HG02938 (cell line): ENCODE data around the gene YEATS2.
"Not testable (repeated sequence)": the region's sequence is repeated elsewhere in the genome, so short reads cannot be mapped to it uniquely, and the experiment has no call there.

Experiments used
- ATAC-seq: cut with Tn5 transposase; IDR thresholded peaks from one replicate; pipeline ENCODE4 v1.9.1; 2021; ENCODE audit warnings: mild to moderate bottlenecking, moderate library complexity; ENCODE audit not compliant: unreplicated experiment

YEATS2 gene

GRCh38 chr3:183711516-183711915, 13.9 kb downstream of the YEATS2 start:
- no peak for ATAC-seq

- ATAC-seq = no peak
These were observed 17.0 kb downstream of the YEATS2 start for GRCh38 chr3:183714622-183715021.

GRCh38 chr3:183718012-183718411, 20.4 kb downstream of the YEATS2 start:
- no peak for ATAC-seq

- ATAC-seq = no peak
These were observed 27.8 kb downstream of the YEATS2 start for GRCh38 chr3:183725387-183725786.

- ATAC-seq = no peak
These were observed 30.6 kb downstream of the YEATS2 start for GRCh38 chr3:183728204-183728603.

- ATAC-seq = no peak
These were observed 32.8 kb downstream of the YEATS2 start for GRCh38 chr3:183730361-183730760.

- no peak for ATAC-seq
These were observed 34.0 kb downstream of the YEATS2 start for GRCh38 chr3:183731611-183732010.

GRCh38 chr3:183733553-183733952, 36.0 kb downstream of the YEATS2 start:
- ATAC-seq = no peak

- no peak for ATAC-seq
These were observed 37.3 kb downstream of the YEATS2 start for GRCh38 chr3:183734750-183735494.

- no peak for ATAC-seq
These were observed 39.5 kb downstream of the YEATS2 start for GRCh38 chr3:183737116-183737515.

- ATAC-seq = not testable (repeated sequence)
These were observed 42.6 kb downstream of the YEATS2 start for GRCh38 chr3:183740154-183740553.

GRCh38 chr3:183743231-183743630, 45.6 kb downstream of the YEATS2 start:
- no peak for ATAC-seq

- no peak for ATAC-seq
These were observed 47.9 kb downstream of the YEATS2 start for GRCh38 chr3:183745300-183746098.

GRCh38 chr3:183754052-183754451, 56.5 kb downstream of the YEATS2 start:
- no peak for ATAC-seq

- no peak for ATAC-seq
These were observed 64.7 kb downstream of the YEATS2 start for GRCh38 chr3:183762304-183762703.

- ATAC-seq = no peak
These were observed 67.5 kb downstream of the YEATS2 start for GRCh38 chr3:183764847-183765731.

GRCh38 chr3:183766107-183766506, 68.5 kb downstream of the YEATS2 start:
- no peak for ATAC-seq

GRCh38 chr3:183766745-183767606, 69.4 kb downstream of the YEATS2 start:
- ATAC-seq = peak; percentile 73

GRCh38 chr3:183768114-183768513, 70.5 kb downstream of the YEATS2 start:
- no peak for ATAC-seq

GRCh38 chr3:183769453-183769852, 71.9 kb downstream of the YEATS2 start:
- ATAC-seq = no peak
